ENCODE measurements around the gene FCRL4.

DNA sequence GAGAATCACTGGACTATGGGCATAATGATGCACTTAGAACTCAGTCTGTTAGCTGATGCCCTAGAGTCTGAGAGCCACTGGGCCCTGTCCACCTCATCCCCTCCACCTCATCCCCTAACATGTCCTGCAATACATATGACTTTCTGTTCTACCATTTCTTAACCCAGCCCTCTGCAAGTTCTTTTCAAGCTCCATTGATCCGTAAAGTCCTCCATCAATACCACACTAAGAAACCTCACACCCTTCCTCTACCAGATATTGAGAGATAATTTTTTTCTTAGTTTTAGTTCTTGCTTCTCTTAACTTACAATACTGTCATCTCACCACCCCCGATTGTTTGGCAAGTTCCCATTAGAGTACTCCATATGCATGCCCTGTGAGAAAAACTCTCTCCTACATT, 22.1 kb downstream of the FCRL4 start:
- TF ChIP-seq, protein P1, sequence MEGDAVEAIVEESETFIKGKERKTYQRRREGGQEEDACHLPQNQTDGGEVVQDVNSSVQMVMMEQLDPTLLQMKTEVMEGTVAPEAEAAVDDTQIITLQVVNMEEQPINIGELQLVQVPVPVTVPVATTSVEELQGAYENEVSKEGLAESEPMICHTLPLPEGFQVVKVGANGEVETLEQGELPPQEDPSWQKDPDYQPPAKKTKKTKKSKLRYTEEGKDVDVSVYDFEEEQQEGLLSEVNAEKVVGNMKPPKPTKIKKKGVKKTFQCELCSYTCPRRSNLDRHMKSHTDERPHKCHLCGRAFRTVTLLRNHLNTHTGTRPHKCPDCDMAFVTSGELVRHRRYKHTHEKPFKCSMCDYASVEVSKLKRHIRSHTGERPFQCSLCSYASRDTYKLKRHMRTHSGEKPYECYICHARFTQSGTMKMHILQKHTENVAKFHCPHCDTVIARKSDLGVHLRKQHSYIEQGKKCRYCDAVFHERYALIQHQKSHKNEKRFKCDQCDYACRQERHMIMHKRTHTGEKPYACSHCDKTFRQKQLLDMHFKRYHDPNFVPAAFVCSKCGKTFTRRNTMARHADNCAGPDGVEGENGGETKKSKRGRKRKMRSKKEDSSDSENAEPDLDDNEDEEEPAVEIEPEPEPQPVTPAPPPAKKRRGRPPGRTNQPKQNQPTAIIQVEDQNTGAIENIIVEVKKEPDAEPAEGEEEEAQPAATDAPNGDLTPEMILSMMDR (IDR thresholded peaks at IDR 0.05; ENCODE audit: insufficient read depth, low read depth, low read length): no peak
- TF ChIP-seq EZH2 (IDR thresholded peaks at IDR 0.05; ENCODE audit: insufficient read depth, low read length): no peak
